HEK293T (cell line): ENCODE data around the gene ZIC4.

Source experiments
- CTCF ChIA-PET: fragments of 350-600 bp; formaldehyde crosslinking; extraction: SDS; loops from one replicate; lab custom pipeline; 2021; ENCODE audit warnings: antibody characterized with exemption, inconsistent platforms; lab: Yijun Ruan, JAX
- POLR2A ChIA-PET: fragments of 350-600 bp; formaldehyde crosslinking; extraction: SDS; loops from one replicate; lab custom pipeline; 2020; ENCODE audit warnings: antibody characterized with exemption, inconsistent platforms; lab: Yijun Ruan, JAX
- DNase-seq: peaks from one replicate; pipeline ENCODE4 v3.0.0; 2012; ENCODE audit warnings: mixed read lengths; ENCODE audit errors: extremely low spot score
- ARNT ChIP-seq: fragments of 450-650 bp; IDR thresholded peaks from 2 replicates; pipeline ENCODE4 v1.6.1; 2017; ENCODE audit warnings: mild to moderate bottlenecking
- BHLHE40 ChIP-seq: fragments of 450-650 bp; IDR thresholded peaks from 2 replicates; pipeline ENCODE4 v1.6.1; 2016; ENCODE audit warnings: mild to moderate bottlenecking, moderate library complexity, borderline replicate concordance
- CTBP1 ChIP-seq: fragments of 450-650 bp; IDR thresholded peaks from 2 replicates; pipeline ENCODE4 v1.6.1; 2016; ENCODE audit warnings: borderline replicate concordance
- ELF4 ChIP-seq: fragments of 450-650 bp; IDR thresholded peaks from 2 replicates; pipeline ENCODE4 v1.6.1; 2017; ENCODE audit warnings: antibody characterized with exemption
- FOXA1 ChIP-seq: fragments of 450-650 bp; IDR thresholded peaks from 2 replicates; pipeline ENCODE4 v1.6.1; 2016; ENCODE audit warnings: mild to moderate bottlenecking
- FOXK2 ChIP-seq: fragments of 450-650 bp; IDR thresholded peaks from 2 replicates; pipeline ENCODE4 v1.6.1; 2016; ENCODE audit warnings: mild to moderate bottlenecking
- FOXM1 ChIP-seq: fragments of 450-650 bp; IDR thresholded peaks from 2 replicates; pipeline ENCODE4 v1.6.1; 2017; ENCODE audit warnings: mild to moderate bottlenecking, borderline replicate concordance
- HDGF ChIP-seq: fragments of 450-650 bp; IDR thresholded peaks from 2 replicates; pipeline ENCODE4 v1.6.1; 2017; ENCODE audit warnings: antibody characterized with exemption, borderline replicate concordance
- L3MBTL2 ChIP-seq: fragments of 450-650 bp; conservative IDR thresholded peaks from 2 replicates; pipeline ENCODE4 v1.6.1; 2016; ENCODE audit warnings: mild to moderate bottlenecking
- LEF1 ChIP-seq: fragments of 450-650 bp; IDR thresholded peaks from 2 replicates; pipeline ENCODE4 v1.6.1; 2017; ENCODE audit warnings: mild to moderate bottlenecking, borderline replicate concordance
- NFRKB ChIP-seq: fragments of 450-650 bp; IDR thresholded peaks from 2 replicates; pipeline ENCODE4 v1.6.1; 2016; ENCODE audit warnings: mild to moderate bottlenecking, moderate library complexity
- SP1 ChIP-seq: fragments of 450-650 bp; IDR thresholded peaks from 2 replicates; pipeline ENCODE4 v1.6.1; 2017
- SUZ12 ChIP-seq: fragments of 450-650 bp; IDR thresholded peaks from 2 replicates; pipeline ENCODE4 v1.6.1; 2016; ENCODE audit warnings: mild to moderate bottlenecking
- TARDBP ChIP-seq: fragments of 450-650 bp; IDR thresholded peaks from 2 replicates; pipeline ENCODE4 v1.6.1; 2016
- ZNF384 ChIP-seq: fragments of 450-650 bp; IDR thresholded peaks from 2 replicates; pipeline ENCODE4 v1.6.1; 2016
- TF ChIP-seq, protein P1 (sequence below): fragments of 450-650 bp; IDR thresholded peaks from 2 replicates; pipeline ENCODE4 v1.6.1; 2016

The ZIC4 gene

DNA sequence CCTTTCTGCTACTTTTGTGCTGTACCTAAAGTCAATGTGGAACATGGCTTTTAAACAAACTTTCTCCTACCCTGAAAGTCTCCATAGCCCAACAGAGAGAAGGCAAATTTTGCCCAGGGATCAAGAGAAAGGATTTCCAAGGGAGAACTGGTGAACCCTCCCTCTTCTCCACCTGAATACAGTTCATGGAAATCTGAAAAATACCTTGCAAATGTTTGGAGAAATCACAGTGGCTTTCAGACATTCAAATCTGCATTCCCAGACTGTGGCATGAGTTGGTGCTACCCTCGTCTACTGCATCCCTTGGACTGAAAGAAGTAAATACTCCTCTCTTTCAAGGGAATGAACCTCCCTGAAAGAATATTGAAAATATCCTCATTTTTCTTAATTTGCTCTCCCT lies 38.7 kb downstream of the ZIC4 start:
- ChIA-PET POLR2A (no interaction called here), CTCF (no interaction called here)
- TF ChIP-seq FOXA1 (no peak), CTBP1 (no peak), HDGF (no peak), ARNT (no peak), FOXK2 (no peak), ELF4 (no peak), LEF1 (no peak), BHLHE40 (no peak), ZNF384 (no peak), FOXM1 (no peak), SUZ12 (no peak), NFRKB (no peak), SP1 (no peak), L3MBTL2 (no peak), TARDBP (no peak)
- TF ChIP-seq, protein P1, sequence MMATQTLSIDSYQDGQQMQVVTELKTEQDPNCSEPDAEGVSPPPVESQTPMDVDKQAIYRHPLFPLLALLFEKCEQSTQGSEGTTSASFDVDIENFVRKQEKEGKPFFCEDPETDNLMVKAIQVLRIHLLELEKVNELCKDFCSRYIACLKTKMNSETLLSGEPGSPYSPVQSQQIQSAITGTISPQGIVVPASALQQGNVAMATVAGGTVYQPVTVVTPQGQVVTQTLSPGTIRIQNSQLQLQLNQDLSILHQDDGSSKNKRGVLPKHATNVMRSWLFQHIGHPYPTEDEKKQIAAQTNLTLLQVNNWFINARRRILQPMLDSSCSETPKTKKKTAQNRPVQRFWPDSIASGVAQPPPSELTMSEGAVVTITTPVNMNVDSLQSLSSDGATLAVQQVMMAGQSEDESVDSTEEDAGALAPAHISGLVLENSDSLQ, result no peak
- no peak for DNase-seq

DNA sequence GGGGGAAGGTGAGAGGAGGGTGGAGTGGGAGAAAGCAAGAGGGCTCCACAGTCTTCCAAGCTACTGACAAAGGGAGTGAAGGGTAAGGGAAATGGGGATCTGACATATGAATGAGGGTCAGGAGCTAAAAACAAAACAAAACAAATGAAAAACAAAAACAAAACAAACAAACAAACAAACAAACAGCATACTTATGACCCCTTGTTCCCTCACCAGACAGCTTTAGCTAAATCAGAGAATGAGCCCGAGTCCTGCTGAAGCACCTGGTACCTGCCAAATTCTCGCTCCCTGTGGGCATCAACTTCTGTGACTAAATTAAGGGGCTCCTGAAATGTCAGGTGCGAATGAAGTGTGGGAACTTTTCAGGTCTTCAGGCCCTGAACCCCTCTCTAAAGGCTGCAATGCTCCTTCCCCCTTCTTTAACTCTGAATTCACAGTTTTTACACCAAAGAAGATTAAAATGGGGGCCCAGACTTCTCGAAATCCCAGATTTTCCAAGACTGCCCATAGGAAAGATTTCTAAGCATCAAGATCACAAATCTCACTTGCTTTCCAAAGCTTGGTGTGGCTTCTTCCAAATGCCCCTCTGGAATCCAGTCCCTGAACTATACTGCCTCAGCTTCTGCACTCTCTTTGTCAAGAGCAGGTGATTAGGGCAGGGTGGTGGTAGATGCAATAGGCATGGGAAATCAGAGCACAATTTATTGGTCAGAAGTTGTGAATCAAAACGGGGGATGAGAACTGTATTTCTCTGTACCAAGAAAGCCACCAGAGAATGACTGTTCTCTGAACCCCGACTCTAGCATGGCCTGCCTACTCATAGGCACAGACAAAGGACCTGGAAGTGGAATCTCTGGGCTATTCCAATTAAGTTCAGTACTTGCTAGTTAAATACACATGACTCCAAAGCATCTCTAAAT lies 40.9 kb downstream of the ZIC4 start:
- CTCF ChIA-PET, result interaction anchor here (1.0 kb wide), 1 partner anchor 711 kb away, joined by 3 read pairs; no protein-coding TSS in a partner anchor
- POLR2A ChIA-PET, result no interaction called here
- TF ChIP-seq ARNT (no peak), L3MBTL2 (no peak), CTBP1 (no peak), FOXM1 (no peak), NFRKB (no peak), SUZ12 (no peak), ZNF384 (no peak), ELF4 (no peak), FOXK2 (no peak), LEF1 (no peak), BHLHE40 (no peak), TARDBP (no peak), FOXA1 (no peak), SP1 (no peak), HDGF (no peak)
- TF ChIP-seq, protein P1, result no peak
- DNase-seq, result no peak

DNA sequence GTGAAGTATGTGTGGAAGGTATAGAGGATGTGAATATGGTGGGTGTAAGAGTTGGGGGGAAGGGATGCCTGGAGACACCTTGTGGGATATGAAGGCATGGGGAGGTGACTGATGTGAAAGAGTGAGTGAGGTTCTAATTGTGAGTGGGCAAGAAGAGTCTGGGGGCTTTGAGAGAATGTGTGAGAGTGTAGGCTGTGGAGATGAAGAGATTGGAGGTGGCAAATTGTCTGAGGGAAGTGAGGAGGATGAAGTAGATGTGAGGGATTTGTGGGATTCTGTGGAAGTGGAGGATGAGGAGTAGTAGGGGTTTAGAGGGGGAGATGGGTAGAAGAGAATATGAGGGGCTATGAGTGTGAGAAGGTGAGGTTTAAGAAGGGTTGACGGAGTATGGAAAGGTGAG lies 41.6 kb downstream of the ZIC4 start:
- CTCF ChIA-PET, result interaction anchor here (1.0 kb wide), 1 partner anchor 712 kb away, joined by 3 read pairs; no protein-coding TSS in a partner anchor
- no peak for DNase-seq
- TF ChIP-seq ARNT, result no peak
- TF ChIP-seq ZNF384, result no peak
- POLR2A ChIA-PET, result no interaction called here

GRCh38 chr3:147361454-147362420 lies 44.6 kb downstream of the ZIC4 start:
- TF ChIP-seq ELF4 (no peak), HDGF (no peak), CTBP1 (no peak), BHLHE40 (no peak), L3MBTL2 (no peak)
- TF ChIP-seq, protein P1, result 0 out of 2 replicates have a peak, but pooled peaks have one; percentile 37
- POLR2A ChIA-PET, result no interaction called here
- CTCF ChIA-PET, result interaction anchor here (0.5 to 1.0 kb wide), 6 partner anchors 8 to 569 kb away, joined by 3 to 6 read pairs (median 4); no protein-coding TSS in a partner anchor
- peak; percentile 79 for DNase-seq

GRCh38 chr3:147360646-147361453 lies 45.5 kb downstream of the ZIC4 start:
- ChIA-PET CTCF (interaction anchor here (0.5 to 1.0 kb wide), 5 partner anchors 9 to 570 kb away, joined by 3 to 4 read pairs (median 3); no protein-coding TSS in a partner anchor), POLR2A (no interaction called here)
- DNase-seq, result peak; percentile 19
- TF ChIP-seq TARDBP (no peak), LEF1 (no peak), SUZ12 (no peak), NFRKB (no peak), ZNF384 (no peak), CTBP1 (no peak)
- TF ChIP-seq, protein P1, result no peak
